Spleen (tissue), 7 donors: Measurements from ENCODE around the gene CCDC50.

Experiments used
- POLR2A ChIP-seq, 3 donors: fragments of 450-650 bp; IDR thresholded peaks; one replicate each; pipeline ENCODE4 v1.5.1; 2017; ENCODE audit warnings: antibody characterized with exemption in 3 of 3, mild to moderate bottlenecking in 1 of 3
- POLR2AphosphoS5 ChIP-seq, 3 donors: sonication (generic); formaldehyde crosslinking; IDR thresholded peaks; one replicate each; pipeline ENCODE4 v1.5.1; 2017; ENCODE audit warnings: antibody characterized with exemption in 3 of 3
- TF ChIP-seq, protein P1 (sequence below), 11 experiments: fragments of 200-600 bp in 7 of 11; fragments of 450-650 bp in 4 of 11; sonication (generic) in 4 of 11; IDR thresholded peaks in 8 of 11; conservative IDR thresholded peaks in 3 of 11; 1 replicate in 7 of 11; 2 replicates in 4 of 11; pipeline versions ENCODE4 v1.4.0 to v1.8.0; 2016 to 2021; ENCODE audit warnings: antibody characterized with exemption in 11 of 11, inconsistent platforms in 4 of 11, mild to moderate bottlenecking in 1 of 11
- donor health status: DM: no; HTN: no; CAD: no; lungs with moderate emphysema.
- donor health status: DM: no; HTN: no; CAD: no.
- donor health status: DM: no; HTN: no; CAD: no.

GRCh38 chr3:191298846-191299245 is 30.3 kb upstream of the CCDC50 start:
- no peak for TF ChIP-seq POLR2A (IDR thresholded peaks at IDR 0.05)
- TF ChIP-seq, protein P1, sequence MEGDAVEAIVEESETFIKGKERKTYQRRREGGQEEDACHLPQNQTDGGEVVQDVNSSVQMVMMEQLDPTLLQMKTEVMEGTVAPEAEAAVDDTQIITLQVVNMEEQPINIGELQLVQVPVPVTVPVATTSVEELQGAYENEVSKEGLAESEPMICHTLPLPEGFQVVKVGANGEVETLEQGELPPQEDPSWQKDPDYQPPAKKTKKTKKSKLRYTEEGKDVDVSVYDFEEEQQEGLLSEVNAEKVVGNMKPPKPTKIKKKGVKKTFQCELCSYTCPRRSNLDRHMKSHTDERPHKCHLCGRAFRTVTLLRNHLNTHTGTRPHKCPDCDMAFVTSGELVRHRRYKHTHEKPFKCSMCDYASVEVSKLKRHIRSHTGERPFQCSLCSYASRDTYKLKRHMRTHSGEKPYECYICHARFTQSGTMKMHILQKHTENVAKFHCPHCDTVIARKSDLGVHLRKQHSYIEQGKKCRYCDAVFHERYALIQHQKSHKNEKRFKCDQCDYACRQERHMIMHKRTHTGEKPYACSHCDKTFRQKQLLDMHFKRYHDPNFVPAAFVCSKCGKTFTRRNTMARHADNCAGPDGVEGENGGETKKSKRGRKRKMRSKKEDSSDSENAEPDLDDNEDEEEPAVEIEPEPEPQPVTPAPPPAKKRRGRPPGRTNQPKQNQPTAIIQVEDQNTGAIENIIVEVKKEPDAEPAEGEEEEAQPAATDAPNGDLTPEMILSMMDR (IDR thresholded peaks at IDR 0.05 in 8 of 11, conservative IDR thresholded peaks at IDR 0.05 in 3 of 11): no peak
- no peak for TF ChIP-seq POLR2AphosphoS5 (IDR thresholded peaks at IDR 0.05)
